ENCODE measurements around the gene BTBD2. TPM values are rescaled to one million over a fixed set of nuclear protein-coding genes. Genes with fewer than 3 reads are reported as not detected.

The BTBD2 gene
- total and polyA plus RNA-seq, 9 donors: 14.4 to 131 (median 88.0) TPM

GRCh38 chr19:2059422-2060201, 44.1 kb upstream of the BTBD2 start:
- 58 to 74% (median 60%) methylated on average over 18 to 24 of the region's 24 CpGs for WGBS, 3 donors
- peak in 2 of 5 donors; percentile 57 to 63 for DNase-seq
- Histone ChIP-seq H3K4me3 (no peak overlapping the region), H3K36me3 (no peaks in the 10 kb centered on the region), H3K9me3 (no peaks in the 10 kb centered on the region), H3K27ac (peak overlapping the region; percentile 96 to 100), H3K27me3 (no peaks in the 10 kb centered on the region), H3K4me1 (ENCODE audit: insufficient read depth) (peaks cover 22% of the 10 kb centered on the region)
- TF ChIP-seq CTCF (IDR thresholded peaks at IDR 0.05) (no peak), POLR2A (IDR thresholded peaks at IDR 0.05) (no peak), EP300 (IDR thresholded peaks at IDR 0.05) (no peak)
- intact Hi-C loops (cut with DNase I): loop anchor here in 3 of 4 donors (5.0 to 10.0 kb wide), 3 partner anchors 37 to 125 kb away; partner anchors contain the start of gene BTBD2 (in 1 of the 3)

- no peak for TF ChIP-seq POLR2A (IDR thresholded peaks at IDR 0.05)
- no peak for TF ChIP-seq EP300 (IDR thresholded peaks at IDR 0.05)
- no peak for TF ChIP-seq CTCF (IDR thresholded peaks at IDR 0.05)
- Histone ChIP-seq H3K4me3 (no peak overlapping the region), H3K4me1 (ENCODE audit: insufficient read depth) (peaks cover 28% of the 10 kb centered on the region), H3K9me3 (no peaks in the 10 kb centered on the region), H3K27ac (peak overlapping the region; percentile 96 to 100), H3K27me3 (no peaks in the 10 kb centered on the region), H3K36me3 (no peaks in the 10 kb centered on the region)
- WGBS, 3 donors: 88 to 92% (median 89%) methylated on average over 27 of the region's 27 CpGs
- intact Hi-C loops (cut with DNase I): loop anchor here in 2 of 4 donors (5.0 kb wide), 2 partner anchors 36 to 41 kb away; partner anchors contain the start of gene BTBD2 (in 1 of the 2)
- DNase-seq: peak in 1 of 5 donors; percentile 47
These were observed 43.3 kb upstream of the BTBD2 start for GRCh38 chr19:2058570-2059421.

GRCh38 chr19:2057484-2058469, 42.3 kb upstream of the BTBD2 start:
- WGBS, 3 donors: 71 to 83% (median 80%) methylated on average over 23 of the region's 23 CpGs
- peak in 1 of 5 donors; percentile 73 for DNase-seq
- intact Hi-C loops (cut with DNase I): loop anchor here in 2 of 4 donors (5.0 kb wide), 2 partner anchors 35 to 40 kb away; partner anchors contain the start of gene BTBD2 (in 1 of the 2)
- Histone ChIP-seq H3K27ac (peak overlapping the region; percentile 100), H3K4me3 (no peak overlapping the region), H3K27me3 (no peaks in the 10 kb centered on the region), H3K36me3 (no peaks in the 10 kb centered on the region), H3K9me3 (no peaks in the 10 kb centered on the region), H3K4me1 (ENCODE audit: insufficient read depth) (peaks cover 30% of the 10 kb centered on the region)
- TF ChIP-seq CTCF (IDR thresholded peaks at IDR 0.05) (no peak), EP300 (IDR thresholded peaks at IDR 0.05) (no peak), POLR2A (IDR thresholded peaks at IDR 0.05) (no peak)
